ENCODE results near the gene SRPRB. TPM values are rescaled to one million over a fixed set of nuclear protein-coding genes. Genes with fewer than 3 reads are reported as not detected.

The SRPRB gene
- polyA plus RNA-seq, result 33.5 and 46.9 TPM in 2 replicates
- polyA minus RNA-seq, result 34.1 and 35.0 TPM in 2 replicates

GRCh38 chr3:133805702-133806475, at the start of gene SRPRB:
Gene SRPRB, plus strand, starts transcription at chr3:133805815. Its CDS starts 34 bp downstream, at chr3:133805849.
- Histone ChIP-seq H3K79me2 (replicated peaks; ENCODE audit: insufficient read depth, low read length) (peaks cover 5% of the 10 kb centered on the region), H3K4me3 (ENCODE audit: low read length) (peak within 1 kb of the TSS; percentile 90), H3K36me3 (ENCODE audit: insufficient read depth, low read length) (no peaks in the 10 kb centered on the region), H3K9ac (ENCODE audit: low read length) (peak within 1 kb of the TSS; percentile 74), H3K9me3 (ENCODE audit: low read length) (no peaks in the 10 kb centered on the region), H3F3A (ENCODE audit: insufficient read depth, low read length, poor library complexity, severe bottlenecking) (no peaks in the 10 kb centered on the region), H3K27ac (ENCODE audit: low read length) (peak within 1 kb of the TSS; percentile 59), H3K4me2 (ENCODE audit: low read length) (peak within 1 kb of the TSS; percentile 84), H3K27me3 (ENCODE audit: insufficient read depth, low read depth, low read length) (no peaks in the 10 kb centered on the region), H3K9me2 (ENCODE audit: insufficient read depth, low read length) (no peaks in the 10 kb centered on the region), H4K20me1 (ENCODE audit: insufficient read depth) (no peaks in the 10 kb centered on the region), H2AFZ (ENCODE audit: low read depth, low read length) (peak within 1 kb of the TSS; percentile 75)
- TF ChIP-seq SMC3 (conservative IDR thresholded peaks at IDR 0.05; ENCODE audit: poor library complexity), result no peak
- peak; percentile 99 for TF ChIP-seq MXI1 (conservative IDR thresholded peaks at IDR 0.05; ENCODE audit: poor library complexity, severe bottlenecking)
- TF ChIP-seq CTCF (IDR thresholded peaks at IDR 0.05; ENCODE audit: poor library complexity, severe bottlenecking), result peak; percentile 1
- no peak for TF ChIP-seq REST (IDR thresholded peaks at IDR 0.05; ENCODE audit: borderline replicate concordance)
- TF ChIP-seq RAD21 (conservative IDR thresholded peaks at IDR 0.05), result peak; percentile 23
- no peak for TF ChIP-seq EZH2 (IDR thresholded peaks at IDR 0.05; ENCODE audit: borderline replicate concordance, insufficient read depth, low read length, poor library complexity, severe bottlenecking)
- peak; percentile 79 for TF ChIP-seq TAF1 (IDR thresholded peaks at IDR 0.05; ENCODE audit: low read depth)
- no peak for TF ChIP-seq EP300 (conservative IDR thresholded peaks at IDR 0.05; ENCODE audit: poor library complexity, severe bottlenecking)
- TF ChIP-seq POLR2AphosphoS5 (IDR thresholded peaks at IDR 0.05), result peak; percentile 86

GRCh38 chr3:133756716-133757694, 48.6 kb upstream of the SRPRB start:
- H3K9ac ChIP-seq (ENCODE audit: low read length), result no peak overlapping the region
- H3K4me2 ChIP-seq (ENCODE audit: low read length), result no peak overlapping the region
- H3K9me3 ChIP-seq (ENCODE audit: low read length), result no peaks in the 10 kb centered on the region
- H3K79me2 ChIP-seq (replicated peaks; ENCODE audit: insufficient read depth, low read length), result no peaks in the 10 kb centered on the region
- no peaks in the 10 kb centered on the region for H3F3A ChIP-seq (ENCODE audit: insufficient read depth, low read length, poor library complexity, severe bottlenecking)
- no peaks in the 10 kb centered on the region for H3K9me2 ChIP-seq (ENCODE audit: insufficient read depth, low read length)
- H4K20me1 ChIP-seq (ENCODE audit: insufficient read depth), result no peaks in the 10 kb centered on the region
- H3K27me3 ChIP-seq (ENCODE audit: insufficient read depth, low read depth, low read length), result no peaks in the 10 kb centered on the region
- no peak overlapping the region for H3K4me3 ChIP-seq (ENCODE audit: low read length)
- no peak overlapping the region for H2AFZ ChIP-seq (ENCODE audit: low read depth, low read length)
- no peak overlapping the region for H3K27ac ChIP-seq (ENCODE audit: low read length)
- H3K36me3 ChIP-seq (ENCODE audit: insufficient read depth, low read length), result no peaks in the 10 kb centered on the region
- TF ChIP-seq EP300 (conservative IDR thresholded peaks at IDR 0.05; ENCODE audit: poor library complexity, severe bottlenecking), result no peak
- no peak for TF ChIP-seq MXI1 (conservative IDR thresholded peaks at IDR 0.05; ENCODE audit: poor library complexity, severe bottlenecking)
- no peak for TF ChIP-seq RAD21 (conservative IDR thresholded peaks at IDR 0.05)
- no peak for TF ChIP-seq TAF1 (IDR thresholded peaks at IDR 0.05; ENCODE audit: low read depth)
- no peak for TF ChIP-seq POLR2AphosphoS5 (IDR thresholded peaks at IDR 0.05)
- TF ChIP-seq CTCF (IDR thresholded peaks at IDR 0.05; ENCODE audit: poor library complexity, severe bottlenecking), result no peak
- no peak for TF ChIP-seq SMC3 (conservative IDR thresholded peaks at IDR 0.05; ENCODE audit: poor library complexity)
- no peak for TF ChIP-seq REST (IDR thresholded peaks at IDR 0.05; ENCODE audit: borderline replicate concordance)
- no peak for TF ChIP-seq EZH2 (IDR thresholded peaks at IDR 0.05; ENCODE audit: borderline replicate concordance, insufficient read depth, low read length, poor library complexity, severe bottlenecking)

Measured in neural cell (in vitro differentiated cells).